GM18526 (cell line): ENCODE measurements around the gene ARPC4.
A peak's percentile ranks its signal among the peaks of the same experiment; 100 is the strongest.

Experiments used
- POLR2A ChIP-seq: IDR thresholded peaks from 3 replicates; pipeline ENCODE4 v1.6.1; 2011; ENCODE audit not compliant: insufficient read length; ENCODE audit errors: extremely low read depth

Gene ARPC4

DNA sequence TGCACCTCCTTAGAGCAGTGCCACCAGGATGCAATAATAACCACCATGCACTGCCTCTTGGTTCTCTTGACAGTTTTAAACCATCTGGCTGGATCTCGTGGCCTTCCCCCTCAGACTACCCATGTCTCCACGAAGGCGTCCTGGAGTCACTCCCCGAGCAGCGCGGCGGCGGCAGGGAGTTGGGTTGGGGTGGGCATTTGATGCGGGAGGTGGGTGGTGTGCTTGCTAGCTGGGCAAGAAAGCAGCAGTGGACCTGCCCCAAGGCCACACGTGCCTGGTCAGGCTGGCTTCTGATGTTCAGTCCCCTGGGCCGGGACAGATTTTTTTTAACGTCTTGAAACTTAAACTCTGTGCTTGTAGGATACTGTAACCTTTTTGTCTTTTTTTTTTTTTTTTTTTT lies 13.3 kb downstream of the ARPC4 start:
- no peak for TF ChIP-seq POLR2A

- no peak for TF ChIP-seq POLR2A
These were observed 14.1 kb downstream of the ARPC4 start for GRCh38 chr3:9806688-9807589.

DNA sequence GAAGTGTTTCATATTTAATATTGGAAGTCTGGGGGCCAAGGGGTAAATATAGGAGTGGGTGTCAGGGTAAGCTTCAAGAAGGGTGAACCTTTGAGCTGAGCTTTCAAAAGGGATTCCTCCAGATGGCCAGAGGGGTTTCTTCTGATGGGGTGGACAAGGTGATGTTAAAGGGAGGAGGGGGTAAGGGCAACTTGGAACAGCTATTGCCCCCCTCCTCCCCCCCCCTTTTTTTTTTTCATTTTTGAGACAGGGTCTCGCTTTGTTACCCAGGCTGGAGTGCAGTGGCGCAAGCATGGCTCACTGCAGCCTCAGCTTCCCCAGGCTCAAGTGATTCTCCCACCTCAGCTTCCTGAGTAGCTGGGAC lies 15.1 kb downstream of the ARPC4 start:
- no peak for TF ChIP-seq POLR2A

GRCh38 chr3:9808345-9809037 lies 15.6 kb downstream of the ARPC4 start:
- TF ChIP-seq POLR2A: no peak

DNA sequence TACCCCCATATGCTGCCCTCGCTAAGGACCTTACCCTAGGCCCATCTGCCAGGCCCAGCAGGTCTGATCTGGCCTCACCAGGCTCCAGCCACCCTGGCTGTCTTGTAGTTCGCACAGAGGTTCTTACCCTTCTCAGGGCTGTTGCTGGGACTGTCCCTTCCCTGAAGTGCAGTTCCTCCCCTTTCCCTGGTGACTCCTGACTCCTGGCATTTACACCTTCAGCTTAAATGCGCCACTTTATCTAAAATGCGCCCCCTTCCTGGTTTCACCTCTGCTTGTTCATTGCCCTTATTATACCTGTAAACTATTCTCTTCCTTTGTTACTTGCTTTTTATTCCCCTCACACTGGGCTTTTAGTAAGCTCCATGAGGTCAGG lies 16.3 kb downstream of the ARPC4 start:
- TF ChIP-seq POLR2A: no peak

DNA sequence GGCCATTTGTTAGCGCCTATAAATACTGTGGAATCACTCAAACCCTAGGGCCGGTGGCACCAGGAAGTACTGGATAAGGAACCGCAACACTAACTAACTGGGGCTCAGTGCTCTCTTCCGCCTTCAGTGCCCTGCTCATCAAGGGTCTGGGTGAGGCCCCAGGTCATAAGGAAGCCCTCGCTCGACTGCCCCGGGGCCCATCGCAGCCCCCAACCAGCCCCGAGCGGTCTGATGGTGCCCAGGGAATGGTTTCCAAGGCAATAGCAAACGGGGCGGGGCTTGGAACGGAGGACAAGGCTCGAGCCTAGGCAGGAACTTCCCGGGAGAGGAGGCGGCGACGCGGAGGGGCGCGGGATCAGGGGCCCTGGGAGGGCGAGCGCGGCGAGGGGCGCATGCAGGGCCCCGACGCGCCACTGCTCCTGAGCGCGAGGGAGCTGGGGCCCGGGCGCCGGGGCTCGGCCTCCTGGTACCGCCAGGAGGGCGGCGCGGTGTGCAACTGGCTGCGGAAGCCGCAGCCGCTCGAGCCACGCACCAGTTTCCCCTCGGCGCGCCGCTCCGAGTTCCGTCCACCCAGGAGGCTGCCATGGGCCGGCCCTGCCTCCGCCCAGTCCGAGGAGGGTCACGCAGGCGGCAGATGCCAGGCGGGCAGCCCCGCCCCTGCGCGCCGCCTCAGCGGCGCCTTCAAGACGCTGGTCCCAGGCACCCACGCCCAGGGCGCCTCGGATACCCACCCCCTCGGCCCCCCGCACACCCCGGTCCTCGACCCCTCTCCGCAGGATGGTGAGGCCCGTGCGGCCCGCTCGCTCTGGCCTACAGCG lies 16.9 kb downstream of the ARPC4 start, which contains the start of gene TTLL3:
TSS of gene TTLL3 (plus strand) at position 648 of the 818 bp plus-strand sequence. CDS start 400 bp downstream, outside the sequence.
- TF ChIP-seq POLR2A: peak; percentile 60

GRCh38 chr3:9810433-9810770 lies 17.5 kb downstream of the ARPC4 start:
- no peak for TF ChIP-seq POLR2A

DNA sequence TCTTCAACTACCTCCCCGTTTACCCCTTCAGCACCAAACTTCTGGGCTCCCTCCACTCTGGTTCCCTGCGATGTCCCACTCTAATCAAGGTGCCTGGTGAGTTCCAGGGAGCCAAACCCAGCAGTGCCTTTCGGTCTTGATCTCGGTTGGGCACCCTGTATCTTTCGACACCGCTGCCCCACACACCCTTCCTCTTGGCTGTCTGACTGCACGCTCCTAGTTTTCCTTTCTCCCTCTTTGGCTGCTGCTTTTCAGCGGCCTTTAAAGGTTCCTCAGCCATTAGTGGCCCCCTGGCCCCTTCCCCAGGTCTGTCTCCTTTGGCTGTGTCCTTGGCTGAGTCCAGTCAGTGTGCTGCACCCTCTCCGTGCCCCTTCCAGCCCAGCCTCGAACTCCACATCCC lies 18.0 kb downstream of the ARPC4 start:
- TF ChIP-seq POLR2A: no peak

DNA sequence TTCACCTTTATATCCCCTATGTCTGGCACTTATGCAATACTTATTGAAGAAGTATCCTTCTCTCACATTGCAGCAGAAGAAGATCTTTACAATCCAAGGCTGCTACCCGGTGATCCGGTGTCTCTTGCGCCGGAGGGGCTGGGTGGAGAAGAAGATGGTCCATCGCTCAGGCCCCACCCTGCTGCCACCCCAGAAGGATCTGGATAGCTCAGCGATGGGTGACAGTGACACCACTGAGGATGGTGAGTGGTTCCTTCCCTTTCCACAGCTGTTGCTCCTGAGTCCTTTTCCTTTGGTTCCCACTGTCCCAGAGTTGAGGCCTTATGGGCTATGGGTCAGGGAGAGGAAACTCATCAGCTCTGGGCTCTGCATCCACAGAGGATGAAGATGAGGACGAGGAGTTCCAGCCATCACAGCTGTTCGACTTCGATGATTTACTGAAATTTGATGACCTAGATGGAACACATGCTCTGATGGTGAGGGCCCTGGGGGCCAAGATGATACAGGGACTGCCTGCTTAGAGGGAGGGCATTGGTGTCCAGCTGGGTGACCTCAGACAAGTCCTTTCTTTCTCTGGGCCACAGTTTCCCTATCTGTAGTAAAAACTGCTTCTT lies 20.1 kb downstream of the ARPC4 start:
- TF ChIP-seq POLR2A: no peak

- no peak for TF ChIP-seq POLR2A
These were observed 23.1 kb downstream of the ARPC4 start for GRCh38 chr3:9815986-9816385.

DNA sequence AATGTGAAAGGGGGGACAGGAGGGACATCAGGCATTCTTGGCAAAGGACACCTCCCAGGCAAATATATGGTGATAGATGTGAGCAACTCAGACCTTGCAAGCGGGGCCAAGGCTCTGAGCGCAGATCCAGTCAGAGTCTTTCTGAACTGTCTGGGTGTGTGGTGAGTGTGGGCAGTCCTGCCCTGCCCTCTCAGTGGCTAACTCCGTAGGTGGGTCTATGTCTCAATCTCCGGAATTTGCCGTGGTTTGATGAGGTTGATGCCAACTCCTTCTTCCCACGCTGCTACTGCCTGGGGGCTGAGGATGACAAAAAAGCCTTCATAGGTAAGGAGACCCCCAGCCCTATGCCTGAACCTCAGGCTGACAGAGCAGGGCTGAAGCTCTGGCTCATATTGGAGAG lies 24.6 kb downstream of the ARPC4 start:
- no peak for TF ChIP-seq POLR2A

GRCh38 chr3:9818666-9819335 lies 25.9 kb downstream of the ARPC4 start:
- no peak for TF ChIP-seq POLR2A

GRCh38 chr3:9820543-9820942 lies 27.7 kb downstream of the ARPC4 start:
- TF ChIP-seq POLR2A: no peak

GRCh38 chr3:9820946-9821345 lies 28.1 kb downstream of the ARPC4 start:
- no peak for TF ChIP-seq POLR2A
